ENCODE measurements around the gene LFNG.
A peak's percentile ranks its signal among the peaks of the same experiment; 100 is the strongest.

Gene LFNG, protein sequence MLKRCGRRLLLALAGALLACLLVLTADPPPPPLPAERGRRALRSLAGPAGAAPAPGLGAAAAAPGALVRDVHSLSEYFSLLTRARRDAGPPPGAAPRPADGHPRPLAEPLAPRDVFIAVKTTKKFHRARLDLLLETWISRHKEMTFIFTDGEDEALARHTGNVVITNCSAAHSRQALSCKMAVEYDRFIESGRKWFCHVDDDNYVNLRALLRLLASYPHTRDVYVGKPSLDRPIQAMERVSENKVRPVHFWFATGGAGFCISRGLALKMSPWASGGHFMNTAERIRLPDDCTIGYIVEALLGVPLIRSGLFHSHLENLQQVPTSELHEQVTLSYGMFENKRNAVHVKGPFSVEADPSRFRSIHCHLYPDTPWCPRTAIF

DNA sequence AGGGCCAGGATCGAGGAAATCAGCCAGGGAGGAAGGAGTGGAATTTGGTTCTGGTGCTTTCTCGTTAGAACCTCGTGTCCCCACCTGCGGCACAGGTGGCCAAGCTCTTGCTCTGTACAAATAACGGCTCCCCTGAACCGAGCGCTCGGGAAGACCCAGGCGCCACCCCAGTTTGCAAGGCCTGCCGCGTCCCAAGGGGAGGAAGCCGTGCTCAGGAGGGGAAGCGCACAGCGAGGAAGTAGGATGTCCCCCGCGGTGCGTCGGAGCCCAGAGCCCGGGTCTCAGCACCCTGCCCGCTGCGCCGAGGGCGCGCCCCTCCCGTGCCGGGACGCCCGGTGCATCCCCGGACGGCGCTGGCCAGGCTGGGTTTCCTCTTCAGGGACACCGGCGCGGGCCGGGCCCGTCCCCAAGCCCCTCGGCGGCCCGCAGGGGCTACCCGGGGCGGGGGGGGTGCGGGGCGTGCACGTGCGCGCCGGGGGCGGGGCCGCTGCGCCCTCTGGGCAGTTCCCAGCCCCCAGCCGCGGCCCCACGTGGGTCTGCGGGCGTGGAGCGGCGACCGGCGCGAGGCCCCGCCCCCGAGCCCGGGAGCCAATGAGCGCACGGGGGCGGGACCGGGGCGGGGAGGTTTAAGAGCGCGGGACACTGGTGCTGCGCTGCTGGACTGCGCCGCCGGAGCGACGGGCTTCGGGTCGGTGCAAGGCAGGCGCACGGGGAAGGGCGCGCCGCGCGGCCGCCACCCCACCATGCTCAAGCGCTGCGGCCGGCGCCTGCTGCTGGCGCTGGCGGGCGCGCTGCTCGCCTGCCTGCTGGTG, at the start of gene LFNG:
Gene LFNG (plus strand): TSS at position 656 of the 812 bp plus-strand sequence. CDS start 88 bp downstream, at position 744.
- DNase-seq (ENCODE audit: low read depth in 2 of 2), result peak; percentile 82 to 84

DNA sequence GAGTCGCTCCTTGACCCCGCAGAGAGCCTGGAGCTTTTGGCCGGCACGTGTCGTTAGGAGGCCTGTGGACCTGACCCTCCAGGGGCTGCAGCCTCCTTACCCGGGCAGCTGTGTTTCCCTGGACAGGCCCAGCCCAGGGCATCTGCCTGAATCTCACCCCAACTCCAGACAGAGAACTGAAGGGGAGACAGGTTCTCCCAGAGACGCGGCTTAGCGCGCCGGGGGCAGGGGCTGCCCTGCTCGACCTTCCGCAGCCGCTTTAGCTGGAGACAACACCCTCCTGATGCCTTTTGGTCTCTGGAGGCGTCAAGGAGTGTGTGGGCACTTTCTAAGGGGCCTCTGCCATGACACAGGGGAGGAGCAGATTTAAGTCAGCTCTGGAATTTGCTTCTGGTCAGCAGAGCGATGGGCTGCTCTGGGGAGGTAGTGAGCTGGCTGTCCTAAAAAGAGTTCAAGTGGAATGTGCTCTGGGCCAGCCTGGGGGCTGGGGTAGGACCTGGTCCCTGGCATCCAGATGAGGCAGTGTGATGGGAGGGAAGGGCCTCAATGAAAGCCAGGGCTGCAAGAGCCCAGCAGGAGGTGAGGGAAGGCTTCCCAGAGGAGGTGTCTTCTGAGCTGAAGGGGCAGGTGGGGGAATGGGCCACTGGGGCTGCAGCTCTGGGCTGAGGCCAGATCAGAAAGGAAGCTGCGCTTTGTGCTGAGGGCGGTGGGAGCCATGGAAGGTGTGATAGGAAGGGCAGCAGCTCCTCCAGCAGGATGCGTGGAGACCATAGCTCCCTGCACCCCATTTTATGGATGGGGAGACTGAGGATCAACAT, 49.2 kb upstream of the LFNG start:
- DNase-seq (ENCODE audit: low read depth in 2 of 2), result no peak

DNA sequence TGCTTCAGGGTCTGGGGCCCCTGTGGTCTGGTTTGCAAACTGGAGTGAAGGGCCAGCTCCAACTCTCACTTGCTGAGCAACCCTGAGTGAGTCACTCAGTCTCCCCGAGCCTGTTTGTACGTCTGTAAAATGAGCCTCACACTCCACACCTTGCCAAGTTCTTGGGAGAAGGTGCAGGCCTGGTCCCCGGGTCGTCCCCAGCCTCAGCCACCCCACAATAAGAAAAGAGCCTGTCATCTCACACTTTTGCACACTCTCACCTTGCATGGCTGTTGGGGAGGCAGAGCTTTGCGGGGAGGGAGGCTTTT, 48.6 kb upstream of the LFNG start:
- DNase-seq (ENCODE audit: low read depth in 2 of 2), result no peak

DNA sequence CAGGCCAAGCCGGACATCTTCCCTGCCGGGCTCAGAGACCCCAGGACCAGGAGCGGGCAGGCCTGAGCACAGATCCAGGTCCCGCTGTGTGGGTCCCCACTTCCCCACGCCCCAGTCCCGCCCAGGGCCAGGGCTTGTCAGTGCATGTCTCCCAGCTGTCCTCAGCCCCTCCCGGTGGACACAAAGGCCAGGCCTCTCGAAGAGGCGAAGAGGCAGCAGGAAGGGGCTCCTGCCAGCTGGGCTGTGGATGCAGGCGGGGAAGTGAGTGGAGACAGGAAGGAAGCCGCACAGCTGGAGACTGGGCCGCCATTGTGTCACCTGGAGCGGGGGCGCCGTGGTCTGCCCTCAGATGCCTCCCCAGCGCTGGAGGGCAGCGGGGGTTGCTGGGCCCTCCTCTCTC, 48.2 kb upstream of the LFNG start:
- no peak for DNase-seq (ENCODE audit: low read depth in 2 of 2)

DNA sequence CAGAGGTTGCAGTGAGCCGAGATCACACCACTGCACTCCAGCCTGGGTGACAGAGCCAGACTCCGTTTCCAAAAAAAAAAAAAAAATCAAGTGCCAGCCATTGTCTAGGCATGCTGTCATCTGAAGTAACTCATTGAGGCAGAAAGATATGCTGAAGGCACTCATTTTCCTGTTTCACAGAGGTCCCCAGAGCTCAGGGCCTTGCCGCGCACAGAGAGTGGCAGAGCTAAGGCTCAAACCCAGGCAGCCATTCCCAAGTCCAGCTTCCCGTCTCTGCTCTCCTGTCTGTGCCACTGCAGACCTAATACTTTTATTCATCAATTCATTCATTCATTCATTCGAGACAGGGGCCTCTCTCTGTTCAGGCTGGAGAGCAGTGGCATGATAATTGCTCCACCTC, 46.8 kb upstream of the LFNG start:
- no peak for DNase-seq (ENCODE audit: low read depth in 2 of 2)

DNA sequence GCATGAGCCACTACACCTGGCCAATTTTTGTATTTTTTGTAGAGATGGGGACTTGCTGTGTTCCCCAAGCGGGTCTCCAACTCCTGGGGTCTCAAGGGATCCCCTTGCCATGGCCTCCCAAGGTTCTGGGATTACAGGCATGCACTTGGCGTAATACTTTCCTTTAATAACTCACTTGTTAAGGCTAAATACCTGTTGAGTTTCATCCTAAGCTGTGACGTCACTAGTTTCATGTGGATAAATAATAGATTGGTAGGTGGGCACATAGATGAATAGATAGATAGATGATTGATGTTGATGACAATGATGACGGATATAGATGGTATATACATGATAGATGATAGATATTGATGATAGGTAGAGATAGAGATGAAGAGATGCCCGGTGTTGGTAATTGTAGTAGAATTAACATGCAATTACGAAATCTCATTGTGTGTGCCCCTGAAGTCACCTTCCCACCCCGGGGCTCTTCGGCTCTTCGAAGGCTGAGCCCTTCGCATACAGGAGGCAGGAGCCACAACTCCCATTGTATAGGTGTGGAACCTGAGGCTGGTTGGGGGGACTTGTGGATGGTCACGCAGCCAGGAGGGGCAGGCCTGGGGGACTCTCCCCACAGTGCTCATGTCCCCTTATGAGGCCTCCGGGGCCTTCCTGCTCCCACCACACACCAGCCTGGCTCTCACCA, 45.9 kb upstream of the LFNG start:
- DNase-seq (ENCODE audit: low read depth in 2 of 2), result no peak

DNA sequence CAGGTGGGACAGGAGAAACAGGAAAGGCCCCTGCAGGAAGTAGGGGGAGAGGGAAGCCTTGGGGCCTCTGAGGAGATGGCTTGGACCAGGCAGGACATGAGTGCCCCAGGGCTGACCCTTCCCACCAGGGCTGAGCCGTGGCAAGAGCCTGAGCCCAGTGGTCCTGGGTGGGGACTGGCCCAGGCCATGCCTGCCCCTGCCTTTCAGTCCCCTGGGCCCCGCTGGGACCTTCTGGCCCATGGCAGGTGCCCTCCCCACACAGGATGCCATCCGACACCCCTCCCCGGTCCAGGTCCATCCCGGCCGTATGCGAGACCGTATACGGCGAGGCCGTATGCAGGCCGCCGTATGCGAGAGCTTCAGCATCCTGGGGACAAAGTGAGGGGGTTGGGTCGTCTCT, 45.4 kb upstream of the LFNG start:
- no peak for DNase-seq (ENCODE audit: low read depth in 2 of 2)

DNA sequence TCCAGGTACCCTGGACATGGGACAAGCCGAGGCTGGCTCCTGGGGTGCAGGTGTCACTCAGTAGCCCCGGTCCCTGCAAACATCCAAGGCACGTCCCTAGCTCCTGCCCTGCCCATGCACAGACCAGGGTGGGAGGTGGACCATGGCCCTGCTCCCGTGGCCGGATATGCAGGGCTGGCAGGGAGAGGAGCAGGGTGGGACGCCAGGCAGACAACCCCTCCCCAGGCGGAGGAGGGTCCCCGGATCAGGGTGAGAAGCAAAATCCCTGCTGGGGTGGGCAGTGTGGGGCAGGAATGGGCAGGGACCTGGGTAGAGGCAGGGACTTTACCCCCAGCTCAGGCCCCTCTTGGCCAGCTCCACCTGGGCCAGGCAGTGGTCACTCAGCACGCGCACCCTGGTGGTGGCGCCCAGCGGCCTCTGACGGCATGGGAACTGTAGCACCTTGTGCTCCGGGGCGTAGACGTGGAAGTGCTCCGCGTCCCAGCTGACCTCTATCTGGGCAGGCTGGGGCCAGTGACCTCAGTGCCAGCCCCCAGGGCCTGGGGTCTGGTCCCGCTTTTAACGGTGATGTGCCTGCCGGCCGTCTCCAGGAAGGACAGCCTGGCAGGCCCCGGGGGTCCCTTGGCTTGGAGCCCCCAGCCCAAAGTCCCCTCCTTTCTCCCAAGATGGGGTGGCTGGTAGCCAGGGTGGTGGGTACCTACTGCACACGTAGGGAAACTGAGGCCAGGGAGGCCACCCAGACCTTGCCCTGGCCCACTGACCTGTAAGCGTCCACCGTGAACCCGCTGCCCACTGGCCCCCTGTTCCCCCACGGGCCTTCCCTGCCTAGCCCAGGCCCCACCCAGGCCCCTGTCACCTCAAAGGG, 44.5 kb upstream of the LFNG start:
- DNase-seq (ENCODE audit: low read depth in 2 of 2), result no peak

DNA sequence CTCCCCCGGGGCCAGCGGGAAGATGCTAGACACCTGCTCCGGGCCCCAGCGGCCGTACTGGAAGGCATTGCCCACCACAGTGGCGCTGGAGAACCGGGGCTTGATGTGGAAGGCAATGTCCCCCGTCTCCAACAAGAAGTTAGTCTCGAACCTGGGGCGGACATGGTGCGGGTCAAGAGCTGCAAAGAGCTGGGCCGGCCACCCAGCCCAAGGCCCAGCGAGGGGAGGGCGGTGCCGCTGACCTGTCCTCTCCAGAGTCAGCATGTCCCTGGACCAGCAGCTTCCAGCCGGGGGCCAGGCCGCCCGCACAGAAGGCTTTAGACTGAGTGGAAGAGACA, 43.9 kb upstream of the LFNG start:
- no peak for DNase-seq (ENCODE audit: low read depth in 2 of 2)

DNA sequence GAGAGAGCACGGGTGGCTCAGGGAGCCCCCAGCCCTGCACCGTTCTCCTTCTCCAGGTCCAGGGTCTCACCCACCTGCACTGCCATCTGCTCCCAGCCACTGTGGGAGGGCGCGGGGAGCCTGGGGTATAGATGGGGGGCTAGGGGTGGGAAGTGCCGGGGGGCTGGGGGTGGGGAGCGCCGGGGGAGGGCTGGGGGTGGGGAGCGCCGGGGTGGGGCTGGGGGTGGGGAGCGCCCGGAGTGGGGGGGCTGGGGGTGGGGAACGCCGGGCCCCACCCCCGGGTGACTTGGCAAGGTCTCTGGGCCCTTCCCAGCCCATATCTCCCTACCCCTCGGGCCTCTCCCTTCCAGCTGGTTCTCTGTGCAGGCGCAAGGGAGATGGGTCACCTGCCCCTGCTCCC, 43.3 kb upstream of the LFNG start, which contains the start of gene GRIFIN:
Gene GRIFIN (minus strand): TSS at position 101 of the 400 bp plus-strand sequence. CDS start 15 bp downstream, at position 86.
- DNase-seq (ENCODE audit: low read depth in 2 of 2), result no peak

DNA sequence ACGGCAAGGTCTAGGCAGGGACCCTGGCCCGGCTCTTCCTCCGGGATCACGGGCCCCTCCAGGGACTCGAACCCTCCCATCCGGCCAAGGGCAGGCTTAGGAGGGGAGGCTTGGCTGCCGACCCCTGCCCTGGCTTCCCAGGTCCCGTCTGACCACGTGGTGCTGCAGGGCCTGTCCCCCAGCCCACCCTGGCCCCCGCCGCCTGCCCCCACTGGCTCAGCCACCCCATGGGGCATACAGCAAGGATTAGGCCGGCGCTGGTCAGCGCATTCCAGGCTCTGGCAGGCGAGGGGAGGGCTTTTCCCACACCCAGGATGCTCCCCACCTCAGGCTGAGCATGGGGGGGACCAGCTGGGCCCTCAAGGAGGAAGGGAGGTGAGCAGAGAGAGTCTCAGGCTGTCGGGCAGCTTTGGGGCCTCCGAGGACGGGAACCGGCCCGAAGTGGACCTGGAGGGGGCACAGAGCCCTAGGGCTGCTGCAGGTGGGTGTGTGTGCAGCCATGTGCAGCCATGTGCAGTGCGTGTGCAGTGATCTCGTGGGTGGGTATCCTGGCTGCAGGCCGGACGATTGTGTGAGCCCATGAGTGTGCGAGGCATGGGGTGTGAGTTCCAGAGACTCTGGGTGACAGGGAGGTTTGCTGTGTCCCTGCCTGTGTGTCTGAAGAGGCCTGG, 42.7 kb upstream of the LFNG start:
- no peak for DNase-seq (ENCODE audit: low read depth in 2 of 2)

DNA sequence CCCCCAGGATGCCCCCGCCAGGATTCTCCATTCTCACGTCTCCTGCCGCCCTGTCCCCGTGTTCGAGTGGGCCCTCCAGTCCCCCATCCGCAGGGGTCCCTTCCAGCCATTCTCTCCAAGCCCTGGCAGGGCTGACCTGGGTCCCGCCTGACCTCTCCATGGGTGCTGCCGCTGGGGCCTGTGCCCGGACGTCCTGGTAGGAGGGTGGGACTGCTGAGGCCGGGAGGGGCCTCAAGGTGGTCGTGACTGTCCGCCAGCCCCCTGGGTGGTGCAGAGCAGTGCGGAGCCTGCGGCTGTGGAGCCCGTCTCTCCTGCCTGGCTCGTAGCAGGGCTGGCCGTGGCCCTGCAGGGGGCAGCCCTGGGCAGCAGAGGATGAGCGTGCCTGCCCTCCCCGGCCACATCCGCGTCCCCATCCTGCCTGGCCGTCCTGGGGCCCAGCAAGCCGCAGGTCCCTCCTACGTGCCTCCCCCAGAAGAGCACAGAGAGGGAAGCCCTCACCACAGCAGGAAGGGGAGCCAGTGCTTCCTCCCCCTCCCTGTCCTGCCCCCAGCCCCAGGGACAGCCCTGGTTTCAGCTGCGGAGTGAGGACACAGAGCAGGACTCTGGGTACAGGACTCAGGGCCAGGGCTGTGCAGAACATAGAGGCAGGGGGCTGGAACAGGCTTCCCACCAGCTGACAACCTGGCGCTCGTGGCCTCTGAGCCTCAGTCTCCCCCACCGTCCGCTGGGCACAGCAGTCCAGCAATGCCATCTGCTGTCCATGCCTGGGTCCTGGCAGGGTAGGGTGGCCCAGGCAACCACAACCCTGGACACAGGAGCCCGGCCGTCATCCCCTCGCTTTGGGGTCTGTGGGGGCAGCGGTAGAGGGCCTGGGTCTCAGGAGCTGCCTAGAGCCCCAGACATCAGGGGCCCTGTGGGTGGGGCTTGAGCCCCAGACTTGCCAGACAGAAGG, 41.9 kb upstream of the LFNG start:
- peak; percentile 46 to 64 for DNase-seq (ENCODE audit: low read depth in 2 of 2)

DNA sequence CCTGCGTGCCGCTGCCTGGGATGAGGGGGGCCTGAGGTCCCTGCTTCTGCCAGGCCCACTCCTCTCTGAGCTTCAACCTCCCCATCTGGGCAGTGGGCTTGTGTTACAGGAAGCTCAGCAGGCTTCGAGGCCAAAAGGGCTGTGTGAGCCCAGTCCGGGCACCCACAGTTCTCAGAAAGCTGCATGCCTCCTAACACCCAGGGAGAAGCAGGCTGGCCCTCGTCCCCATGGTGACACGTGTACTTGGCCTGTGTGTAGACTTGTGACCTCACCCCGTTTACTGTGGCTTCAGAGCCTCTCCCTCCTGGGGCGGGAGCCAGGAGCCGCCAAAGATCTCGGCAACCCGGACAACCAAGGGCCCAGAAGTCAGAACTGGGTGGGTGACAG, 41.2 kb upstream of the LFNG start:
- DNase-seq (ENCODE audit: low read depth in 2 of 2), result no peak

DNA sequence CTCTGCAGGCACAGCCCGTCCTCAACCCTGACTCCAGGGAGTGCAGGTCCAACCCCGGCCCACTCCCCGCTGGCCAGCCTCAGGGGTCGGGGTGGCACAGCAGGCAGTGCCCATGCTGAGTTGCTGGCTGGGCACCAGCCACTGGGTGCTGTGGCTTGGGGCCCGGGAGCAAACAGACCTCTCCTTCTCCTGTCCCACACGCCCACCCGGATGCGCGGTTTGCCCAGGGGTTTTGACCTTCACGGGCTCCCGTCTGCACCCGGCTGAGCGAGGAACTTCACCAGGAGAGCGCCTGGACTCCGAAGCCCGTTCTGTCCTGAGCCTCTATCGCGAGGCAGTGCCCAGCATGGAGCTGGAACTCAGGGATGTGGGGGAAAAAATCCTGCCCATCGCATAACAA, 40.8 kb upstream of the LFNG start:
- DNase-seq (ENCODE audit: low read depth in 2 of 2), result no peak

DNA sequence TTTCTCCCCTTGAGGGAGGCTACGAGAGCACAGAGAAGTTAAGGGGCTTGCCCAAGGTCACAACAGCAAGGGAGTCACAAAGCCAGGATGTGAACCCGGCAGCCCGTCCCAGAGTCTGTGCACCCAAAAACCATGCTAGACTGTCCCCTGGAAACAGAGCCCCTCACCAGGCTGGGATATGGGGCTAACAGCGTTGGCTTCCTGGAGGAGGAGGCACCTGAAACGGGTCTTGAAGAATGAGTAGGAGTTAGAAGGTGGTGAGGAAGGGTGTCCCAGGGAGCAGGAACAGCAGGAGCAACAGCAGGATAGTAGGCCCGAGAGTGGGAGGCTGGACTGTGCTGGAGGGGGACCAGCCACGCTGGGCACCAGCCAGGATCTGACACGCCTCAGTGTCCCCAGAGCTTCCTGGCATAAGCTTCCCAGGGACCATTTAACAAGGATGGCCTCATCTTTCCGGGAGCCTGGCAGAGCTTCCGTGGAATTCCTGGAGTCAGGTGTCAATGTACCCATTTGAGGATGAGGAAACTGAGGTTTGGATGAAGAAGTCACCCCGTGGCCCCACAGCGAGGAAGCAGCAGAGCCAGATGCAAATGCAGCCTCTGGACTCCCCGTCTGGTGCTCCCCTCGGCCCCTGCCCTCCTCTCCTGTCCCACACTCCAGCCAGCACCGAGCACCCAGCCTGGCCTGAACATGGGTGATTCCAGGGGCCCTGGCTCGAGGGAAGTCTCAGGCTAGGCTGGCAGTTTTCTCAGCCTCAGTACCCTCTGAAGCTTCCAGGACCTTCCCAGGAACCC, 40.1 kb upstream of the LFNG start:
- DNase-seq (ENCODE audit: low read depth in 2 of 2), result no peak

DNA sequence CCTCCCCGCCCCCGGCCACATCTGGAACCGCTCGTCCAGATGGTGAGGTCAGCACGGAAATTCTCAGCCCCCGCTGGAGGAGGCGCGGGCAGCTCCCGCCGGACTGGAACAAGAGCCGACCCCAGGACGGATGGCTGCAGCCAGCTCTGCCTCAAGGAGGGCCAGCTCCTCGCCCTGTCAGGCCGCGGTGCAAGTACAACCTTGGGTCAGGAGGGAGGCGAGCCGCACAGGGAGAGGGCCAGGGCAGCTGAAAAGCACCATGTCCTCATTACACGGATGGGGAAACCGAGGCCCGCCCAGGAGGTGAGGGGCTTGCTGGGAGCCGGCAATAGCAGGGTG, 39.5 kb upstream of the LFNG start:
- DNase-seq (ENCODE audit: low read depth in 2 of 2), result no peak

DNA sequence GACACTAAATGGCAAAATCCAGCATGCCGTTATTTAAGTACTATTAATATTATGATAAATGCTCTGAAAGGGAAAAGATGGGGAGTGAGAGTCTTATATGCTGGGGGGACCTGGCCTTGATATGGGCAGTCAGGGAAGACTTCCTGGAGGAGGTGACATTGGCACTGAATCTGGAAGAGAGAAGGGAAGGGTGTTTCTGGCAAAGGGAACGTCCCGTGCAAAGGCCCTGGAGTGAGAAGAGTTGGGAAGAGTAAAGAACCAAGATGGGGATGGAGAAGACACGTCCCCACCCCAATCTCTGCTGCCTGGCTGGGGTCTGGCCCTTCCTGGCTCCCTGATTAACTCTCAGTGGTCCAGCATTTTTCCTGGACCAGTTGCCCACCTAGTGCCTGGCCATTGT, 38.4 kb upstream of the LFNG start:
- DNase-seq (ENCODE audit: low read depth in 2 of 2), result no peak

DNA sequence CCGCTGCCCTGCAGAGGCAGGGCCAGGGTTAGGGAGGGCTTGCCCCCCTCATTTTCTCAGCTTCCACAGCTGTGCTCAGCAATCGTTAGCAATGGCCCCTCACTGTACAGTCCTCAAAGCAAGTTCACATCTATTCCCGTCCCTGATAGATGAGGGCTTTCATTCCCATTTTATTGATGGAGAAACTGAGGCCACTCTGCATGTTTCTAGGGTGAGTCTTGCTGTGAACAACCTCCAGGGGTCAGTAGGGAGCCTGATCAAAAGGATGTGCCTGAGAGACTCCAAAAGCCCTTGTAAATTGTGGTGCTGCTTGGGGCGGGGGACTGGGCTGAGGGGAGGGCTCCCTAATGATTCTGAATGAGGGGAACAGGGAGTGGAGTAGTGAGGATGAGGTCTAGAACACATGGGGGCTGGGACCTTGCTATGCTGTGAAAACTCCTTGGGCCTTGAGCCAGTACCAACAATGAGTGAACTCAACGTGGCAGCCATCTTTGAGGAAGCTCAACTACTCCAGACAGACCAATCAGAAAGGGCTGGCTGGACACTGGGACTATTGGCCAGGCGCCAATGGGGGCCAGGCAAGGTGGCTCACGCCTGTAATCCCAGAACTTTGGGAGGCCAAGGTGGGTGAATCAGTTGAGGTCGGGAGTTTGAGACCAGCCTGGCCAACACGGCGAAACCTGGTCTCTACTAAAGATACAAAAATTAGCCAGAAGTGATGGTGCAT, 36.7 kb upstream of the LFNG start:
- no peak for DNase-seq (ENCODE audit: low read depth in 2 of 2)
